HEK293 (cell line): ENCODE results near the gene PHTF1.

ENCODE experiments used
- CTCF ChIA-PET: fragments of 350-600 bp; formaldehyde crosslinking; extraction: SDS; loops from one replicate; lab custom pipeline; 2021; ENCODE audit warnings: antibody characterized with exemption; lab: Yijun Ruan, JAX
- POLR2A ChIA-PET: fragments of 300-600 bp; formaldehyde crosslinking; extraction: SDS; loops from one replicate; lab custom pipeline; 2020; ENCODE audit warnings: antibody characterized with exemption, inconsistent platforms; lab: Yijun Ruan, JAX
- H3K27ac ChIP-seq: fragments of 200-500 bp; sonication (Bioruptor generic); 2 replicates; pipeline ENCODE4 v1.5.1; 2014; ENCODE audit warnings: low read depth, low read length, control low read depth, inconsistent platforms; ENCODE audit errors: extremely low read depth
- H3K36me3 ChIP-seq, 2 experiments: fragments of 200-500 bp in 1 of 2; sonication (Bioruptor generic) in 1 of 2; 1 replicate in 1 of 2; 2 replicates in 1 of 2; pipeline ENCODE4 v1.5.1; 2014 to 2017; ENCODE audit warnings: inconsistent platforms in 2 of 2, low read length in 2 of 2; ENCODE audit not compliant: control insufficient read depth in 2 of 2, insufficient read depth in 1 of 2
- H3K4me1 ChIP-seq: fragments of 200-500 bp; sonication (Bioruptor generic); 2 replicates; pipeline ENCODE4 v1.5.1; 2014; ENCODE audit warnings: mild to moderate bottlenecking, low read length, inconsistent platforms; ENCODE audit not compliant: control insufficient read depth, insufficient read depth
- H3K4me3 ChIP-seq: 2 replicates; pipeline ENCODE4 v1.5.1; 2011; ENCODE audit warnings: low read depth, mild to moderate bottlenecking, control low read depth, low read length, moderate library complexity
- H3K9me3 ChIP-seq: fragments of 200-500 bp; sonication (Bioruptor generic); 2 replicates; pipeline ENCODE4 v1.5.1; 2014; ENCODE audit warnings: low read depth, low read length, inconsistent platforms; ENCODE audit not compliant: control insufficient read depth, insufficient read depth
- HIC1 ChIP-seq: fragments of 450-650 bp; formaldehyde crosslinking; IDR thresholded peaks from 2 replicates; pipeline ENCODE4 v1.5.1; 2016; ENCODE audit warnings: missing biosample characterization, missing genetic modification characterization
- HOXD13 ChIP-seq: sonication (generic); formaldehyde crosslinking; IDR thresholded peaks from 2 replicates; pipeline ENCODE4 v1.8.0; 2022; ENCODE audit warnings: missing genetic modification reagents, borderline replicate concordance
- ZNF146 ChIP-seq: fragments of 450-650 bp; formaldehyde crosslinking; IDR thresholded peaks from 2 replicates; pipeline ENCODE4 v1.5.1; 2016; ENCODE audit warnings: missing biosample characterization, missing genetic modification characterization
- ZNF404 ChIP-seq: fragments of 450-650 bp; formaldehyde crosslinking; IDR thresholded peaks from 2 replicates; pipeline ENCODE4 v1.5.1; 2017; ENCODE audit warnings: missing biosample characterization, missing genetic modification characterization
- ZNF433 ChIP-seq: fragments of 450-650 bp; formaldehyde crosslinking; IDR thresholded peaks from 2 replicates; pipeline ENCODE4 v1.5.1; 2016; ENCODE audit warnings: missing biosample characterization, missing genetic modification characterization, low read depth
- ZNF514 ChIP-seq: fragments of 450-650 bp; formaldehyde crosslinking; IDR thresholded peaks from 2 replicates; pipeline ENCODE4 v1.5.1; 2016; ENCODE audit warnings: missing biosample characterization, missing genetic modification characterization
- ZNF530 ChIP-seq: fragments of 450-650 bp; formaldehyde crosslinking; IDR thresholded peaks from 2 replicates; pipeline ENCODE4 v1.5.1; 2016; ENCODE audit warnings: low read depth, missing biosample characterization, missing genetic modification characterization
- ZNF645 ChIP-seq: fragments of 450-650 bp; formaldehyde crosslinking; IDR thresholded peaks from 2 replicates; pipeline ENCODE4; 2016; ENCODE audit warnings: missing biosample characterization, missing genetic modification characterization
- ZNF692 ChIP-seq: fragments of 450-650 bp; formaldehyde crosslinking; IDR thresholded peaks from 2 replicates; pipeline ENCODE4 v1.5.1; 2016; ENCODE audit warnings: missing biosample characterization, missing genetic modification characterization
- ZNF777 ChIP-seq: fragments of 450-650 bp; formaldehyde crosslinking; IDR thresholded peaks from 2 replicates; pipeline ENCODE4 v1.5.1; 2017; ENCODE audit warnings: missing biosample characterization, missing genetic modification characterization, borderline replicate concordance
- TF ChIP-seq, protein P1 (sequence below): fragments of 450-650 bp; formaldehyde crosslinking; conservative IDR thresholded peaks from 2 replicates; pipeline ENCODE4 v1.5.1; 2016; ENCODE audit warnings: low read depth, missing biosample characterization, missing genetic modification characterization
- TF ChIP-seq, protein P2 (sequence below): fragments of 450-650 bp; formaldehyde crosslinking; IDR thresholded peaks from 2 replicates; pipeline ENCODE4 v1.5.1; 2016; ENCODE audit warnings: missing biosample characterization, missing genetic modification characterization

PHTF1 gene

GRCh38 chr1:113805639-113806038 is 46.4 kb upstream of the PHTF1 start (continued):
- no peak for TF ChIP-seq ZNF404 (tag by site-specific recombination)
- no peak for TF ChIP-seq ZNF530 (tag by site-specific recombination)

- CTCF ChIA-PET: interaction anchor here (0.5 to 0.6 kb wide), 3 partner anchors 10 to 477 kb away, joined by 3 to 7 read pairs (median 4); no protein-coding TSS in a partner anchor
- POLR2A ChIA-PET: interaction anchor here (1.1 kb wide), 1 partner anchor 45 kb away, joined by 3 read pairs; no protein-coding TSS in a partner anchor
- Histone ChIP-seq H3K9me3 (no peaks in the 10 kb centered on the region), H3K27ac (no peak overlapping the region), H3K4me3 (no peak overlapping the region), H3K4me1 (peaks cover 12% of the 10 kb centered on the region), H3K36me3 (peaks cover 0 to 5% of the 10 kb centered on the region in 2 experiments; a peak in 1 of 3 replicates)
- TF ChIP-seq ZNF514 (tag by site-specific recombination) (no peak), ZNF777 (tag by site-specific recombination) (no peak), ZNF146 (tag by site-specific recombination) (no peak), HIC1 (tag by site-specific recombination) (no peak), HOXD13 (CRISPR knock-in tag) (no peak), ZNF433 (tag by site-specific recombination) (no peak), ZNF692 (tag by site-specific recombination) (no peak), ZNF645 (tag by site-specific recombination) (no peak)
- TF ChIP-seq, protein P1, sequence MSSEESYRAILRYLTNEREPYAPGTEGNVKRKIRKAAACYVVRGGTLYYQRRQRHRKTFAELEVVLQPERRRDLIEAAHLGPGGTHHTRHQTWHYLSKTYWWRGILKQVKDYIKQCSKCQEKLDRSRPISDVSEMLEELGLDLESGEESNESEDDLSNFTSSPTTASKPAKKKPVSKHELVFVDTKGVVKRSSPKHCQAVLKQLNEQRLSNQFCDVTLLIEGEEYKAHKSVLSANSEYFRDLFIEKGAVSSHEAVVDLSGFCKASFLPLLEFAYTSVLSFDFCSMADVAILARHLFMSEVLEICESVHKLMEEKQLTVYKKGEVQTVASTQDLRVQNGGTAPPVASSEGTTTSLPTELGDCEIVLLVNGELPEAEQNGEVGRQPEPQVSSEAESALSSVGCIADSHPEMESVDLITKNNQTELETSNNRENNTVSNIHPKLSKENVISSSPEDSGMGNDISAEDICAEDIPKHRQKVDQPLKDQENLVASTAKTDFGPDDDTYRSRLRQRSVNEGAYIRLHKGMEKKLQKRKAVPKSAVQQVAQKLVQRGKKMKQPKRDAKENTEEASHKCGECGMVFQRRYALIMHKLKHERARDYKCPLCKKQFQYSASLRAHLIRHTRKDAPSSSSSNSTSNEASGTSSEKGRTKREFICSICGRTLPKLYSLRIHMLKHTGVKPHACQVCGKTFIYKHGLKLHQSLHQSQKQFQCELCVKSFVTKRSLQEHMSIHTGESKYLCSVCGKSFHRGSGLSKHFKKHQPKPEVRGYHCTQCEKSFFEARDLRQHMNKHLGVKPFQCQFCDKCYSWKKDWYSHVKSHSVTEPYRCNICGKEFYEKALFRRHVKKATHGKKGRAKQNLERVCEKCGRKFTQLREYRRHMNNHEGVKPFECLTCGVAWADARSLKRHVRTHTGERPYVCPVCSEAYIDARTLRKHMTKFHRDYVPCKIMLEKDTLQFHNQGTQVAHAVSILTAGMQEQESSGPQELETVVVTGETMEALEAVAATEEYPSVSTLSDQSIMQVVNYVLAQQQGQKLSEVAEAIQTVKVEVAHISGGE (tag by site-specific recombination): no peak
- TF ChIP-seq, protein P2, sequence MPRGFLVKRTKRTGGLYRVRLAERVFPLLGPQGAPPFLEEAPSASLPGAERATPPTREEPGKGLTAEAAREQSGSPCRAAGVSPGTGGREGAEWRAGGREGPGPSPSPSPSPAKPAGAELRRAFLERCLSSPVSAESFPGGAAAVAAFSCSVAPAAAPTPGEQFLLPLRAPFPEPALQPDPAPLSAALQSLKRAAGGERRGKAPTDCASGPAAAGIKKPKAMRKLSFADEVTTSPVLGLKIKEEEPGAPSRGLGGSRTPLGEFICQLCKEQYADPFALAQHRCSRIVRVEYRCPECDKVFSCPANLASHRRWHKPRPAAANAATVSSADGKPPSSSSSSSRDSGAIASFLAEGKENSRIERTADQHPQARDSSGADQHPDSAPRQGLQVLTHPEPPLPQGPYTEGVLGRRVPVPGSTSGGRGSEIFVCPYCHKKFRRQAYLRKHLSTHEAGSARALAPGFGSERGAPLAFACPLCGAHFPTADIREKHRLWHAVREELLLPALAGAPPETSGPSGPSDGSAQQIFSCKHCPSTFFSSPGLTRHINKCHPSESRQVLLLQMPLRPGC (tag by site-specific recombination): no peak
These were observed 45.9 kb upstream of the PHTF1 start for GRCh38 chr1:113805256-113805531.
